ENCODE measurements around the gene C19orf81. TPM values are rescaled to one million over a fixed set of nuclear protein-coding genes. Genes with fewer than 3 reads are reported as not detected.

Gene C19orf81
- total RNA-seq, 1 donor from 2014 or later: not detected

DNA sequence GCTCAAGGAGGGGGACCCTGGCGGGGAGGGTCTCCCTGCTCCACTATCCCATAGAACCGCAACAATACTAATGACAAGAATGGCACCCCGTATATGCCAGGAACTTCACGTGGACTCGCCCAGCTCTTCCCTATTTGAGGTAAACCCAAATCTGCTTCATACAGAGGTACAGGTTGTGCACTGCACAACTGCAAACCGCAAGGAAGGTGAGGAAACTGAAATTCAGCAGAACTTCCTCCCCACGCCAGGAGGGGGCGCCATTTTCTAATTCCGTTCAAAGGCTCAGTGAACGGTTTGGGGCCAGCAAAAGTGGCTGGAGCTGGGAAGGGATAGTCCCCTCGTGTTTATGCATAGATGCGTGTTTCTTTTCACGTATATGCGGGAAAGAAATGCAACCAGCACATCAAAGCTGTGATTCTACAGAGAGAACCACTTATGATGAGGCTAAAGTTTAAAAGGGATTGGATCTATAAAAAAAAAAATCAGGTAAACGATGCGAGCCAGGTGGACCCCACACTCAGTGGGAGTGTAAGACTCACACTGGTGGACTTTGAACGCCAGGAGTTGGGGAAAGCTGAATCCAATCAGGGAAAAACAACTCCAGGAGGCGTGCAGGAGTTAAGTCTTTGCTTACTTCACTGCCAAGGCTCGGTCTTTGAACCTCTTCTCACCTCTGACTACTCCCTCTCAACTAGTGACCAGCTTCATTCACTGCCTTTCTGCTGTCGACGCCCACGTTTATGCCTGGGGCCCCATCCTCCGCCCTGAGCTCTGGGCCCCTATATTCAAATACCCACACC is 20.3 kb downstream of the C19orf81 start:
- DNase-seq (ENCODE audit: low spot score) (no peak), ATAC-seq (peak; percentile 30)
- intact Hi-C loops (cut with DNase I): loop anchor here (10.0 kb wide), 1 partner anchor 115 kb away; no protein-coding TSS in a partner anchor

DNA sequence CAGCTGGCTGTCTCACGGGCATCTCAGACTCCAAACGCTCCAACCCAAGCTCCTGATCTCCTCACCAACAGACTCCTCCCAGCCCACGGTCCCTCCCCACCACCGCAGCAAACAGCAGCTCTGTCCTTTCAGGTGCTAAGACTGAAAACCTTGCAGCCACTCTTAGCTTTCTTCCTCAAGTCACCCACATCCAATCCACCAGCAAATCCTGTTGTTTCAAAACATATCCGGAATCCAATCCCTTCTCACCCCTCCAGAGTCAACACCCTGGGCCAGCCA is 20.8 kb downstream of the C19orf81 start:
- intact Hi-C loops (cut with DNase I): loop anchor here (10.0 kb wide), 1 partner anchor 115 kb away; no protein-coding TSS in a partner anchor
- DNase-seq (ENCODE audit: low spot score): no peak
- no peak for ATAC-seq

DNA sequence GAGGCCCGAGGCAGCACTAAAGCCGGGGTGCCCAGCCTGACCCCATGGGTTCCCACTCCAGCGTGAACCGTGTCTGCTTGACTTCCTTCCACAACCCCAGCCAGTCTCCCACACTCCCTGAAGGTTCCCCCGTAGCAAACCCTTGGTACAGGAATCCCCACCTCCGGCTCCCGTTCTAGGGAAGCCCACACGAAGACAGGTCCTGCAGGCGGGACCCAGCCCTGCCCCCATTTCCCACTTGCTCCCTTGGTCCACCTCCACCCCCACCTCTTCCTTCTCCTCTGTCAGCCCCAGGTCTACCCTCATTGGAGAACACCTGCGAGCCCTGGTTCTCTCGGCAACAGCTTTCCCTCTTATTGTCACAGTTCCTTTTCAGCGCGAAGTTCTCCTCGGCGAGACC is 23.9 kb downstream of the C19orf81 start:
- DNase-seq (ENCODE audit: low spot score) (no peak), ATAC-seq (no peak)
- intact Hi-C loops (cut with DNase I): loop anchor here (10.0 kb wide), 1 partner anchor 112 kb away; no protein-coding TSS in a partner anchor

DNA sequence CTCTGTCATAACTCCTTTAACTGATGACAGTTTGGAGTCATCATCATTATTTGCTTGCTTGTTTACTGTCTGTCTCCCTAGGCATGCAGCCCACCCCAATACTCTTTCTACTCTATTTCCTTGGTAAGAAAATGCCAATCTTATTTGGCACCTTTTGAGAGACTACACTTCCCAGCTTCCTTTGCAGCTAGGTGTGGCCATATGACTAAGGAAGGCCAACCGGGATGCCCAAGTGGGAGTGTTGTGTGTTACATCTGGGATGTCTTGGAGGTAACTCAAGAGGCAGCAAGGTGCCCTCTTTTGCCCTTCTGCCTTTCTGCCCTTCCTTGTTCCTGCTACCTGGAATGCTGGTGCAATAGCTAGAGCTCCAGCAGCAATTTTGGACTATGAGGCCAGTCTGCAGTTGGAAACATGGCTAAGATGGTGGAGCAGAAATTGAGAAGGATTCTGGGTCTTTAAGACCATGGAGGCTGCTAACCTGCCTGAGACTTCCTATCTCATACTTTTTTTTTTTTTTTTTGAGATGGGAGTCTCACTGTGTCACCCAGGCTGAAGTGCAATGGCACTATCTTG is 27.5 kb downstream of the C19orf81 start:
- intact Hi-C loops (cut with DNase I): loop anchor here (10.0 kb wide), 1 partner anchor 108 kb away; no protein-coding TSS in a partner anchor
- no peak for ATAC-seq

DNA sequence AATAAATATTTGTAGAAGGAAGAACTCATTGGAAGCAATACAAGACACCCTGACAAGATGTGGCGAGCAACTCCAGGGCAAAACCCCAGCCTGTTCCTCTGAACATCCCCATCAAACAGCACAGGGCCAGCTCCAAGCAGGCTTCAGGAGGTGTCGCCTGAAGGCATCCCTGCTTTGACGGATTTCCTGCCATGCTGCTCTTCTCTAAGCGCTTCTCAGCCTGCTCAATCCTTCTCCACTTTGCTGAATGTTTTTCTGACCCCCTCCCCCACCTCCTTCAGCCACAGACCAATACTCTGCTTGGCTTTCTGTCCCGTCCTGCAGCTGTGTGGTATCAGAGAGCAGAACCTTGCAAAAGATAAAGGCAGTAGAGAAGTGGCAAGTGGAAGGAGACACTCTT is 28.4 kb downstream of the C19orf81 start:
- DNase-seq (ENCODE audit: low spot score): no peak
- ATAC-seq: no peak
- intact Hi-C loops (cut with DNase I): loop anchor here (10.0 kb wide), 1 partner anchor 107 kb away; no protein-coding TSS in a partner anchor

More for the DNA sequence above, 27.5 kb downstream of the C19orf81 start:
- DNase-seq (ENCODE audit: low spot score): no peak

DNA sequence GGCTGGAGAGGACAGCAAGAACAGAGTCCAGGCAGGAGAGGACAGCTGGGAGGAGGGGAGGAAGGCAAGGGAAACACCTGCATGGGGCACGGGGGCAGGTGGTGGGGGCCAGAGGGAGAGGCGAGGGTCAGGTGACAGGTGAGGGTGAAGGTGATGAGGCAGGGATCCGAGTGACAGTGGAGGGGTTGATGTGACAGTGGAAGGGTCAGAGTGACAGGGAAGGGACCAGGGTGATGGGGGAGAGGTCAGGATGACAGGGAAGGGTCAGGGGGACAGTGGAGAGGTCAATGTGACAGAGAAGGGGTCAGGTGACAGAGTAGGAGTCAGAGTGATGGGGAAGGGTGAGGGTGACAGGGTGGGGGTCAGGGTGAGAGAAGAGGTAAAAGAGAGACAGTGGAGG is 29.1 kb downstream of the C19orf81 start:
- DNase-seq (ENCODE audit: low spot score) (no peak), ATAC-seq (no peak)
- intact Hi-C loops (cut with DNase I): loop anchor here (10.0 kb wide), 1 partner anchor 106 kb away; no protein-coding TSS in a partner anchor

DNA sequence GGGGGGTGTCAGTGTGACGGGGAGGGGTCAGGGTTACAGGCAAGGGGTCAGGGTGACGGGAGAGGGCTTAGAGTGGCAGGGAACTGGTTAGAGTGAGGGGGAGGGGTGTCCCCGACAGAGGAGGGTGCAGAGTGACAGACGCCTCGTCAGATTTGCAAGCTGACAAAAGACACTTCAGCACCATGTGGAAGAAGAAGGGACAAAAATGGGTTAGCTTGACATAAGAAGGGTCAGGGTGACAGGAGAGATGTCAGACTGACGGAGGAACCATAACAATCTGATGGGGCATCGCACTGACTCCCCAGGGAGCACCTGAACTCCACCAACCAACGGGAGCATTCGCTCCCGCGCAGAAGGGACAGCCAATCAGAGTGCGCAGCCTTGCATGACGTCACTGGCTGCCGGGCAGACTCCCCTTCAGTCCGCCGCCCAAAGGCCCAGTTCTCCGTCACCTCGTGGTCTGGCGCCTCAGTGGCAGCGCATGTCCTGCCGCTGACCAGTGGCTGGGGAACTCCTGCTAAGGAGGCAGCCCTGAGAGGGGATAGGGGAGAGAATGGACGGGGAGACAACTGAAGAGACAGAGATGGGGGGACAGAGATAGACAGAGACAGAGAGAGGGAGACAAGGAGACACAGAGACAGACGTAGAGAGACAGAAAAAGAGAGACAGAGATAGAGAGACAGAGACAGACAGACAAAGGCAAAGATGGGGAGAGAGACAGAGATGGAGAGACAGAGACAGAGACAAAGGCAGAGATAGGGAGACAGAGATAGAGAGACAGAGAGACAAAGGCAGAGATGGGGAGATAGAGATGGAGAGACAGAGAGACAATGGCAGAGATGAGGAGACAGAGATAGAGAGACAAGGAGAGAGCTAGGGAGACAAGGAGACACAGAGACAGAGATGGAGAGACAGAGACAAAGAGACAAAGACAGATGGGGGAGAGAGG is 30.2 kb downstream of the C19orf81 start:
- intact Hi-C loops (cut with DNase I): loop anchor here (10.0 kb wide), 1 partner anchor 105 kb away; no protein-coding TSS in a partner anchor
- DNase-seq (ENCODE audit: low spot score) (peak; percentile 88), ATAC-seq (peak; percentile 98)

DNA sequence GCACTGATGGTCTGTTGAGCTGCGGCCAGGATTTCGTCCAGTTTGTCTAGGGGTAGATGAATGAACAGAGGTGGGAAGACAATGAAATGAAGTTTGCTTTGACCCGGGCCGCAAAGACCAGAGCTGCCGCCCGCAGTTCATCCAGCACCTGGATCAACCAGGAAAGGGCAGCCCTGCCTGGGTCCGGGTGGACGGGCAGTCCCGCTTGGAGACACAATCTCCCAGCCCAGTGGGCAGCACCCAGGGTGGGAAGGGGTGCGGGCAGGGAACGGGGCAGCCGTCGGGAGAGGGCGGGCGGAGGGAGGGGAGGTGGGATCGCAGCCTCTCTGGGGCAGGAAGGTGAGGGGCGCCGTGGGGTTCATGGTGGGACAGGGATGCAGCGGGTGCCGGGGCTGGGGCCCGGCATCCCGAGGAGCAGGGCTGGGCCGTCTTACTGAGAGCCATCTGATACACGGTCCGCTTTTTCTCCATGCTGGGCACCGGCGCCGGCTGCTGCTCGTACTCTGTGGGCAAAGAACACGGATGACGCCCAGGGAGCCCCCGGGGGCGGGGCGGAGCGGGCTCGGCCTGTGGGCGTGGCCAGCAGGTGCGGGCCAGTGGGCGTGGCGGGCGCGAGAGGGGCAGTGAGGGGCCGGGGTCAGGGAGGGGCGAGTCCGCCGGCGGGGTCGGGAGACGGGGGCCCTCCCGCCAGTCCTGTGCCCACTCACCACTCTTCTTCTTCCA is 37.2 kb downstream of the C19orf81 start:
- ATAC-seq (no peak), DNase-seq (ENCODE audit: low spot score) (no peak)
- intact Hi-C loops (cut with DNase I): no loop called here

DNA sequence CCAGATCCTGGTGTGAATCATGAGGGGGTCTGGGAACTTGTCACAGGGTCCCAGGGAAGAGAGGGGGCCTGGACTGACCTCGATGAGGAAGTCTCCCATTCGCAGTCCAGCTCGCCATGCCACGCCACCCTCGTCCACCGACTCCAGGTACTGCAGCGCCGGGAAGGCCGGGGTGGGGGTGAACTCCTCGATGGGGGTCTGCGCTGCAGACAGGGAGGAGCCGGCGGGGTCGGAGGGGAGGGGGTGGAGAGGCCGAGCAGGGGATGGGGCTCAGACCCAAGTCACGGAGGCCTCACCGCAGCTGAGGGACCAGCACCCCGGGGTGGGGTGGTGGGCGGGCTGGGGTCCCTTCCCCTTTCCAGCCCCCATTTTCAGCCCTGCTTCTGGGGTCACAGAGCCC is 39.5 kb downstream of the C19orf81 start:
- intact Hi-C loops (cut with DNase I): no loop called here
- DNase-seq (ENCODE audit: low spot score): no peak
- no peak for ATAC-seq

DNA sequence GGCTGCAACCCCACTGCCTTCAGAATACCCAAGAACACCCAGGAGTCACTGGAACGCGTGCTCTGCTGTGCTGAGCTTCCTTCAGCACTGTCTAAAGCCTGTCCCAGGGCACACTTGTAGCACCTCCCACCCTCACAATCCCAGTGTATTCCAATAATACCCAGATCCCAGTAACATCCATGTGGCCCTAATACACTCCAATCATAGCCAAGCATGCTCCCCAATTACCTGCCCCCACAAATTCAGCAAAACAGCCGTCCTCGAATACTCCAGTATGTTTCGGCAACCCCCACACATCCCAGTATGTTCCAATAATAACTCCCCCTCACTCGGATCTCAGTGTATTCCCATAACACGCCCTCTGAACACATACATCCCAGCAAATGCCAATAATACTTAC is 41.2 kb downstream of the C19orf81 start:
- DNase-seq (ENCODE audit: low spot score): no peak
- intact Hi-C loops (cut with DNase I): no loop called here
- no peak for ATAC-seq

DNA sequence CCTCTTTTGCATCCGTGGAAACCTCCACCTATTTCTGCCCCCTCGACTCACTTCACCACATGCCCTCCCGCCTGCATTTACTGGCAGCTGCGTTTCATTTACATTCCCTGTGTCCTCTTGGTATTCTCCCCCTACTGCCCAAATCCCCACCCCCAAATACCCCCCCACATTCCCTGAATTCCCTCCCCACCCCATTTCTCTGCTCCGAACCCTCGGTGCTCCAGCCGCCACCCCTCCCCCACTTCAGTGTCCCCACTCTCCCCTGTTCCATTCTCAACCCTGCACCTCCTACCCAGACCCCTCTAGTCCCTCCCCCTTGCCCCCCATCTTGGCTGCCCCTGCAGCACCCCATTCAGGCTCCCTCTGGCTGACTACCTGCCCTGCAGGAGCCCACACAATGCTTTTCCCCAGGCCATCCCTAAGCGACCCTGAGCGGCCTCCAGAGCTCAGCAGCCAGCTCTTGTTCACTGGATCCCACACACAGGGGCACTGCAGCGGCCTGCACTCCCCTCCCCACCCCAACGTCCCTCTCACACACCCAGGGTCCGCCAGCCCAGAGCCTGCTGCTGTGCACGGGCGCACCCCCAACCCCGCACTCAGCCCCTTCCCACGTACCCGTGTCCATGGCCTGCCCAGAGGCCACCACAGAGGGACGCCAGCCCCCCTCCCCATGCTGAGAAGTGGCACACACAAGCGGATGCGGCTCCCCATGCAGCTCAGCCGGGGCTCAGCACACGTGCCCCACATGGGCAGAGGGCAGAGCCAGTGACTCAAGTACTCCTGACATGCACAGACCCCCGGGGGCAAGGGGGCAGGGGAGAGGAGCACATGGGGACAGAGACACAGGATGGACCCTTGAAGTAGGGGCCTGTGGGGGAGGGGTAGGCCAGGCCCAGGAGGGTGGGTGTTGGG is 44.1 kb downstream of the C19orf81 start:
- intact Hi-C loops (cut with DNase I): no loop called here
- DNase-seq (ENCODE audit: low spot score): no peak
- no peak for ATAC-seq

DNA sequence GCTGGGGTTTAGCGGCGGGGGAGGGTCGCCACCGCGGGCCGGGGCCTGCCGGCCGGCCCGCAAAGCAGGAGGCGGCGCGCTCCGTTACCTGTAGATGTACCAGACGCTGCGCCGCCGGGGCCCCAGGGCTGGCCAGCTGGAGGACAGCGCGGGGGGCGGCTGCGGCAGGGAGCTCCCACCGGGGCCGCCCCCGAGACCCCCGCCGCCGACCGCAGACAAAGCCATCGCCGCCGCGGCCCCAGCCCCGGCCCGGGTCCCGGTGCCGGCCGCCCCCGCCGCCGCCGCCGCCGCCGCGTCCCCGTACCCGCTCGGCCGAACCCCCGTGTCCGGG is 45.5 kb downstream of the C19orf81 start:
- intact Hi-C loops (cut with DNase I): no loop called here
- no peak for DNase-seq (ENCODE audit: low spot score)
- ATAC-seq: no peak

DNA sequence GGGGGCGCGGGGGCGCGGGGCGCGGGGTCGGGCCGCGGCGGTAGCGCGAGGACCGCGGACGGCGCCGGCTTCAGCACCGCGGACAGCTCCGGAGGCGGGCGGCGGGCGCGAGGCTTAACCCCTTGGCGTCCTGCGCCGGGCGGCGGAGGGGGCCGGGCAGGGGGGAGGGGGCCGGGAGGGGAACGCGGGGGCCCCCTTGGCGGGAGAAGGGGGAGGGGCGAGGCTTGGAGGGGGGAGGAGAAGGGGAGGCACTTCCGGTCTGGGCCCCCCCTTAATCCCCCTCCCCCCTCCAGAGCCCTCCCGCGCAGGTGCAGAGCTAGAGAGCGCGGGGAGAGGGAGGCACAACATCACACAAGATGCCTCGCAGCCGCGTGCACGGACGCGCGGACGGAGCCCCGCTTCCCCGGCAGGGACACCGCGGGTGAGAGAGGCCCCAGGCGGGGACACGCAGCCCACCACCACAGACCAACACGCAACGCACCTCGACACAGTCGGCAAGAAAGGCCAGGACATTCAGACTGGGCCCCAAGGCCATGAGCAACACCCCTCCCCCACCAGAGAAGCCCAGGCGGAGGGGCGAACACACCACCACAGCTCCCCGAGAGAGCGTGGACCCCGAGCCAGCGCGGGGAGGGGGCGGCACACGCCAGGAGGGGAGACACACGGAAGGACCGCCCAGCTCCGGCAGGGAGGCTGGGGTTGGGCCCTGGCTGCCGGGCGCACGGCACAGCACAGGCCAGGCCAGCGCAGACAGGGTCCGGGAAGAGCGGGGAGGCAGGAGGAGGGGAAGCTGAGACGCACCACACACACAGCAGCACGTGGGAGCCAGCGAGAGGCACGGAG is 46.2 kb downstream of the C19orf81 start:
- ATAC-seq (no peak), DNase-seq (ENCODE audit: low spot score) (no peak)
- intact Hi-C loops (cut with DNase I): no loop called here

DNA sequence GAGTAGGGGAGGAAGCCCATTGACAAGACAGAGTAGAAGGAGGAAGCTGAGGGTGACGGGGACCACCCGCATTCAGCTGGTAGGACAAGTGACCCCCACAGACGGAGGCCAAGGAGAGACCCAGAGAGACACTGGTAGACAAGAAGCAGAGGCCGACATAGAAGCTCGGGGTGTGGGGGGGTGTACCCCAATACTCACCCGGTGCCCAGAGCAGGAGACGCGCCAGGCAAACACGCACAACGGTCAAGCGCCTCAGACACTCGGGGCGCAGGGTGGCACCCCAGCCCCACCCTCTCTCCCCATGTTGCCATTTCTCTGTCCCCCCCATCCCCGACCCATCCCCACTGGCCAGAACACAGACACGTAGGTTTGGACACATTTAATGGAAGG is 46.8 kb downstream of the C19orf81 start:
- intact Hi-C loops (cut with DNase I): no loop called here

DNA sequence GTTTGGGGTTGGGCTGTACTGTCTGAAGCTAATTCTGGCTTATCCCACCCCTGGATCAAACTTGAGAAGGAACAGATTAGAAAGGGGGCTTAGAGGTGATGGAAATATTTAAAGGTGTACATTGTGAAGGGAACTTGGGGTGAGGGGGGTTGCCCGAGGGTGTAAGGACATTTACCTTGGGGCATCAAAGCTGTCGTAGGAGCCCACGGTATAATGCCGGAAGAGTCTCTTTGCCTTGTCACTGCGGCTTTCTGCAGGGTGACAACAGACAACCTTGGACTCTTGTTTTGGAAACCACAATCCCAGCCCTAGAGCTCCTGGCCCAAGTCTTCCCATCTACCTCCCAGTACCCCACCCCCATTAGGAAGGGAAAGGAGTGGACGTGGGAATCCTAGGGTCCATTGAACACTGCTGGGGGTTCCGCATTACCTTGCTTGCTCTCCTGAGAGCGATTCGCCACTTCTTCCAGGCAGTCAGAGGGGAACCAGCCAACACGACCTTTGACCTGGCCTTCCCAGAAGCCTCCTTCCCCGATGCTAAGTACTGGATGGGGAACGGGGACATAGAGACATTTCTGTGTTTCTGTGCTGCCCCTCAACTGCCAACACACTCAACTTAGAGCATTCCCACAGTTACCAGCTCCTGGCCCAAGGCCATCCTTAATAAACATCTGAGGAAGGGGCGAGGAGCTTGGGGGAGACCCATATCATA is 48.3 kb downstream of the C19orf81 start:
- DNase-seq (ENCODE audit: low spot score) (no peak), ATAC-seq (no peak)
- intact Hi-C loops (cut with DNase I): no loop called here

More for the DNA sequence above, 46.8 kb downstream of the C19orf81 start:
- no peak for DNase-seq (ENCODE audit: low spot score)
- no peak for ATAC-seq

DNA sequence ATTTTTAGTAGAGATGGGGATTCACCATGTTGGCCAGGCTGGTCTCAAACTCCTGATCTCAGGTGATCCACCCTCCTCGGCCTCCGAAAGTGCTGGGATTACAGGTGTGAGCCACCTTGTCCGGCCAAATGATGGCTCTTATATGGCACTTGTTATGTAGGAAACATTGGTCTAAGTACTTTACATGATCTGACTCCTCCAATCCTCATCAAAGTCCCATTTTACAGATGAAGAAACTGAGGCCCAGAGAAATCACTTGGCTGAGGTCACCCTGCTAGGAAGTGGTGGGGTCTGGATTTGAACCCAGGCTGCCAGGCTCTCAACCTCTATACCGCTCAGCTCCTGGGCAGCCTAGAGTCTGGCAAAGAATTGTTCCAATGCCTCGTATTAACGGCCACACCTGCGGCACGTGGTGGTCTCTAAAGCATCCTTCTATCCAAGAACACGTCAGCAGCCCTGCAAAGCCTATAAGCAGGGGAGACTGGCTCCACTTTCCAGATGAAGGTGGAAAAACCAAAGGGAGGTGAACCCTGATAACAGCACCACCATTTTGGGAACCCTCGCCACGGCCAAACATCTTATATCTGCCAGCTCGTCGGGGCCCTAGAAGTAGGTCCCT is 52.2 kb downstream of the C19orf81 start:
- ATAC-seq: no peak
- no peak for DNase-seq (ENCODE audit: low spot score)
- intact Hi-C loops (cut with DNase I): no loop called here
